GM19328 (cell line): ENCODE data around the gene TMEM176B.

Source experiments
- ATAC-seq: cut with Tn5 transposase; IDR thresholded peaks from one replicate; pipeline ENCODE4 v1.9.1; 2021; ENCODE audit warnings: mild to moderate bottlenecking, moderate library complexity; ENCODE audit not compliant: unreplicated experiment

Gene TMEM176B

GRCh38 chr7:150799741-150800580 is at the start of gene TMEM176B:
TMEM176B (minus strand) TSS chr7:150800364; CDS start chr7:150796569, 3,795 bp downstream.
- ATAC-seq, result no peak

GRCh38 chr7:150849204-150849775 is 49.1 kb upstream of the TMEM176B start:
- ATAC-seq, result no peak

GRCh38 chr7:150848561-150849115 is 48.5 kb upstream of the TMEM176B start:
- ATAC-seq, result no peak

DNA sequence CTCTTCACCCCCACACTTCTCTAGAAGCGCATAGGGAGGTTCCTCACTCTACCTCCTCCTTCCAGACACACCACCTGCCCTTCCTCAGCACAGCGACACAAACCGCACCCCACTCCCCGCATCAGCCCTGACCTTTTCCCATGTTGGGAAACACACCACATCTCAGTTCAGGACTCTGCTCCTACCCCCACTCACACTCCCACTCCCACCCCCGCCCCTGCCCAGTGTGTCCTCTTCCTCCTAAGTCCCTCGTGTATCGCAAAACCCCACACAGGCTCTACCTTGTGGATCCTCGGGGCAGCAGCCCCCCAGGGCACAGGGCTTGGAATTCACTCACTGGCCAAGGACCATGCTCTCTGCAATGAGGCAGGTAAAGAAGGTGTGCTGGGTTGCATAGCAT is 47.9 kb upstream of the TMEM176B start:
- ATAC-seq, result no peak

GRCh38 chr7:150847536-150847935 is 47.4 kb upstream of the TMEM176B start:
- no peak for ATAC-seq

- ATAC-seq, result no peak
These were observed 46.3 kb upstream of the TMEM176B start for GRCh38 chr7:150846291-150847115.

GRCh38 chr7:150845421-150845861 is 45.3 kb upstream of the TMEM176B start:
- no peak for ATAC-seq

GRCh38 chr7:150842716-150843115 is 42.6 kb upstream of the TMEM176B start:
- ATAC-seq, result no peak

DNA sequence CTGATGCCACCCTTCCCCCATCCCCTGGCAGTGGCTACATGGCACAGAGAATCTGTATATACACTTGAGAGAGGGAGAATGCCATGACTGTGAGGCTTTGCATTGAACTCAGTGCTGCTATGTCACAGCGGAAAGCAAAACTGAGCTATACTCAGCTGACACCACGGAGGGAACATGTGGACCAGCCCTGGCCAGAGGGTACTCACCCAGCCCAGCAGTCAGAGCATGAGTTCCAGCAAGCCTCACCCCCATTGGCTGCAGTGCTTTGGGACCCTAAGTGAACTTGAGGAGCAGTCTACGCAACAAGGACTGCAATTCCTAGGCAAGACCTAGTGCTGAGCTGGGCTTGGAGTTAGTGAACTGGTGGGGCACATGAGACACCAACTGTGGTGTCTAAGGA is 41.9 kb upstream of the TMEM176B start:
- ATAC-seq, result no peak

- ATAC-seq, result no peak
These were observed 38.9 kb upstream of the TMEM176B start for GRCh38 chr7:150838965-150839650.

- no peak for ATAC-seq
These were observed 35.6 kb upstream of the TMEM176B start for GRCh38 chr7:150835702-150836280.

GRCh38 chr7:150835019-150835418 is 34.9 kb upstream of the TMEM176B start:
- no peak for ATAC-seq

GRCh38 chr7:150831851-150832250 is 31.7 kb upstream of the TMEM176B start:
- no peak for ATAC-seq

DNA sequence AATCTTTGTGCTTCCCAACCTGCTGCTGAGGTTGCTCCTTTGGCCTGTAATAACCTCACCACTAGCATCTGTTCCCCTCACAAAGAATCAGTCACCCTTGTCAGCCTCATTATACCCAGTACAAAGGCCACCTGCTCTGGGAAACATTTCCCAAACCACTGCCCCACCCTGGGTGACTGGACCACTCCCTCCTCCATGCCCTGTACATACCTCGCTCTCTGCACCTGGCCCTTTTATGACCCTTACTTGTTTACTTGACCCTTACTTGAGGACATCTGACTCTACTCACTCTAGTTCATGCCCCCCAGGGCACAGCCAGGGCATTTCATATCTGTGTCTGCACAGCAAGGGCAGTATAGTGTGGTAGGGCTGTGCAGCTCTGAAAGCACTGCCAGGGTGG is 30.8 kb upstream of the TMEM176B start:
- ATAC-seq, result no peak

- ATAC-seq, result no peak
These were observed 29.3 kb upstream of the TMEM176B start for GRCh38 chr7:150829426-150829825.

GRCh38 chr7:150828384-150828783 is 28.2 kb upstream of the TMEM176B start:
- no peak for ATAC-seq

- ATAC-seq, result no peak
These were observed 26.1 kb upstream of the TMEM176B start for GRCh38 chr7:150826061-150826849.

- ATAC-seq, result no peak
These were observed 24.4 kb upstream of the TMEM176B start for GRCh38 chr7:150824379-150825177.
